T-helper 2 cell (primary cell): ENCODE measurements around the gene LAMC3.
"Not testable (repeated sequence)": the region's sequence is repeated elsewhere in the genome, so short reads cannot be mapped to it uniquely, and the experiment has no call there.

Experiments used
- DNase-seq, 5 experiments: peaks; one replicate each; pipeline versions ENCODE4 v3.0.0 to v3.0.0-alpha.2; 2012 to 2022

Gene LAMC3

DNA sequence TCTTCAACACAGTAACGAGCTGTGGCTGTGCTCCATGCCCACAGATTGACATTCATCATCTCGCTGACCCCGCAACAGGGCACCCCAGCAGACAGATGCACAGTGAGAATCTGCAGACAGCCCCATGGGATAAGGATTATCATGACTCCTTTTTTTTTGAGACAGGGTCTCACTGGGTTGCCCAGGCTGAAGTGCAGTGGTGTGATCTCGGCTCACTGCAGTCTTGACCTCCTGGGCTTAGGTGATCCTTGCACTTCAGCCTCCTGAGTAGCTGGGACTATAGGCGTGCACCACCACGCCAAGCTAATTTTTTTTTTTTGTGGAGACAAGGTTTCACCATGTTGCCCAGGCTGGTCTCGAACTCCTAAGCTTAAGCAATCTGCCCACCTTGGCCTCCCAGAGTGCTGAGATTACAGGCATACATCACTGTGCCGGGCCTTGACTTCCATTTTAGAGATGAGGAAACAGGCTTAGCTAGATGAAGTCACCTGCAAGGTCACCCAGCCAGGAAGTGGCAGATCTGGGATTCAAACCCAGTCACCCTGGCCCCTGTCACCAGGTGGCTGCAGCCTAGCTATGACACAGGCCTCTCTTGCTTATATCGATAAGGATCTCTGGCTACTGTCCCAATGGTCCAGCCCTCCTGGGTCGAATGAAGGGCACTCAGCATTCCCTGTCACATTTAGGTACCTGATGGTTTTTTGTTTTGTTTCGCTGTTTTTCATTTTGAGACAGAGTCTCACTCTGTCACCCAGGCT, 92.4 kb downstream of the LAMC3 start:
- no peak for DNase-seq

DNA sequence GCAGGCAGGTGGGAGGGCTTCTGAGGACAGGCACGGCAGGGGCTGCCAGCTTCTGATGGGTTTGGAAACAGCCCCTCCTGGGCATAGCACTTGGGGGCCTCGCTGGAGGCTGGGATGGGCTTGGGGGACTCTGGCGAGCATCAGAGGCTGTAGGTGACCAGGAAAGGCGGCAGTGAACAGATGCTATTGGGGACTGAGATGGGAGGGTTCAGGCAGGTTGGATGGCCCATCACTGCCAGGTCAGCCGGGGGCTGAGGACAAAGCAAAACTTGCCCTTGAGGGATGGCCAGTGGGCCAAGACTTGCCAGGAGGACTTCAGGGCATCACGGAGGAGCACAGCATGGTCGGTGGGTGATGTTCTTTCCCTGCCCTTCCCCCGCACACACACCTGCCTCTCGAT, 94.0 kb downstream of the LAMC3 start:
- no peak for DNase-seq

DNA sequence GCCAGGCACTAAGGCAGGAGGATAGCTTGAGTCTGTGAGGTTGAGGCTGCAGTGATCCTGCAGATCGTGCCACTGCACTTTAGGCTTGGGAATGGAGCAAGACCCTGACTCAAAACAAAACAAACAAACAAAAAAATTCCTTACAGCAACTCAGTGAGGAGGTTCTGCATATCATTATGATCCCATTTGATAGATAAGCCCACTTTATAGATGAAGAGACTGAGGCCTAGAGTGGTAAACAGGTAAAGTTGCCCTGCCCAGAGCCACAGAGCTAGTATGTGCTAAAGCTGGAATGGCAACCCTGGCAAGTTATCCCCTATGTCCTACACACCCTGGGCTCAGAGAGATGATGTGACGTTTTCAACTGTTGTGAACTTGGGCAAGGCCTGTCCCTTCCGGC, 94.6 kb downstream of the LAMC3 start:
- DNase-seq: no peak

DNA sequence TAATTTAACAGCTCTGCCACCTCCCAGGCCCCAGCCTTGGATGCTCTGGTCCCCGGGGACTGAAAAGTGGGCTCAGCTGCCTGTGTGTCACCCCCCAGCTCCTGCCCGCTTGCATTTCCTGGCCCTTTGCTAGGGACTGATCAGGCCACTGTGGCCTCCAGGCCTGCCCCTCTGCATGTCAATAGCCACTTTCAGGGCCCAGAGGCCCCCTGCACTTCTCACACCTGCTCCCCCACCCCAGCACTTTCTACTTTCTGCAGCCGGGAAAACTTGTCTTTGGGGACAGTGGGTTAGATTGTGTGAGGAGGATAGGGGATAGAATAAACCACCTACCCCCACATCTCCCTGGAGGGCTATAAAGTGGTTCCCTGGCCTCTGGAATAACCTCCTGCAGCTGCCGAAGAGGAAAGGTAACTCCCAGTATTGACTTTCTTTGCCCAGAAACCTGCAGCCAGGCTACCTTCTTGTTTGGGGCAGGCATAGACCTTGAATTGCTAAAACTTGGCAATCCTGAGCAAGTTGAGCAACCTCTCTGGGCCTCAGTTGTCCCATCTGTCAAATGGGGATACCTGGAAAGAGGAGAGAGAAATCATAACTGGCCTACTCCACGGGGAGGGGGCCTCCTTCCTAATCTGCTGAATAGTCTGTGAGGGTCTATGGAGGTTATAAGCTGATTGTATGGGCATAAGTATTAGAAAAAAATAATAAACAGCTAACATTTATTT, 95.2 kb downstream of the LAMC3 start:
- no peak for DNase-seq

DNA sequence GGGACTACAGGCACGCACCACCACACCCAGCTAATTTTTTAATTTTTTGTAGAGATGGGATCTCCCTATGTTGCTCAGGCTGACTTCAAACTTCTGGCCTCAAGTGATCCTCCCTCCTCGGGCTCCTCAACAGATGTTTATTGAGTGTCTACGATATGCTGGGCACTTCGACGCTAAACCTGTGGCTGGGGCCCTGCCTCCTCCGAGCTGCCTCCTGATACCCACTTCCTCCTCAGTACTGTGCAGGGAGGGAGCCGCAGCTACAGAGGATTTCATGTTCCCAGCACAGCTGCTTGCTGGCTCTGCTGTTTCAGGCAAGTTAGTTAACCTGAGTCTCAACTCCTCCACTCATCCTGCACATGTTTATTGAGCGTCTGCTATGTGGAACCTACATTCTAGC, 97.0 kb downstream of the LAMC3 start:
- DNase-seq: no peak

DNA sequence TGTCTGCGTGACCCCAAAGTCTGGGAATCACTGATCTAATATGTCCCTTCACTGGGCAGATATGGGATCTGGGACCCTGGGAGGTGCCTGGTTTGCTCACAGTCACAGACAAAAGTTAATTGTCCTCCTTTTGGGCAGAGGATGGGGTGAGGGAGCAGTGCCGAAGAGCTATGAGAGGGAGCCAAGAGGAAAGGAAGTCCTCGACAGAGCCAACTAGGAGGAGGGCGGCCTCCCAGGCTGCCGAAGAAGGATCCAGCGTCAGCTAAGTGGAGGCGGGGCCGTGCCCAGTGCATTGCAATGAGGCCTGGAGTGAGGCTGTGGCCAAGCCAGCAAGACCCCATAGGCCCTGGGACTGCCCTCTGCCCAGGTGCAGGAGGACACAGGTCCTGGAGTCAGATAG, 98.8 kb downstream of the LAMC3 start:
- no peak for DNase-seq

DNA sequence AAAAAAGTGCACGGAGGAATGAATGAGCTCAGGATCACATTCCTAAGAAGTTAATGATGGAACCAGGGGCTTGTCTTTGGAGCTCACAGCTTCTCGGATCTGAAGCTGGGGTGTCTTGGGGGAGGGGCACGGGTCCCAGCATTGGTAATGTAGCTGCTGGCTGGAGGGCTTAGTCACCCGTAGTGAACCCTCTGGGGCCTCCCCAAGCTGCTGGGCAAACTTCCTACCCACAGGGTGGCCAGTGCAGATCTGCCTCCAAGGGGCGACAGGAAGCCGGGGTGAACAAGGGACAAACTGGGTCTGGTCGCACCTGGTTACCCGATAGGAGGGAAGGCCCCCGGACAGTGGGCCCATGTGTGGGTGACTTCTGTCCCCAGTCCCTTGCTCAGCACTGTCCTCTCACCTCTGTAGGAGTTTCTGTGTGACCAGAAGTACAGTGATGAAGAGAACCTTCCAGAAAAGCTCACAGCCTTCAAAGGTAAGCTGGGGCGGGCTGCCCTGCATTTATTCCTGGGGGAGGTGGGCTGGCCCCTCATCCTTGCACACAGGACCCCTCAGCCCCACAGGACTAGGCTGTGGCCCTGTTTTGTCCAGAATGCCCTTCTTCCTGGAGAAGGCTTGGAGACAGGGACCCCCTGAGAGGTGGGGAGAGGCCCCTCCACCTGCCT, 102.3 kb downstream of the LAMC3 start:
- no peak for DNase-seq

DNA sequence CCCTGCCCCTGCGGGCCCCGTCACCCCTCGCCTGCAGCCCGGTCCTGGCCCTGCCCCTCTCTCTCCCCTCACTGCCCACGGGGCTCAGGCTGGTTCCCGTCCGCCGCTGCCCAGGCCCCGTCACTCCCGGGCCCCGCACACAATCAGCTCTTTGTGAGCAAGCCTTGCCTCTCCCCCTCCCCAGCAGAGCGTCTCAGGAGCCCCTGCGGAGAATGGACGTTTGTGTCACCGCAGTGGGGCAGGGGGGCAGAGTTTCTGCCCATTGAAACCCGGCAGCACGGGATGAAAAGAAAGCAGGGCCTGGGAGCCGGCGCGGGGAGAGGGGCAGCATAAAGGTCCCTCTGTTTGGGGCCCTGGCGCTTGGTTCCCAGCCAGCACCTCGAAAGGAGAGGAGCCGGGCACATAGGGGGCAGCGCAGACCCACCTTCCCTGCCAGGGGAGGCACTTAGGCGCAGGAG, 102.9 kb downstream of the LAMC3 start:
- no peak for DNase-seq

DNA sequence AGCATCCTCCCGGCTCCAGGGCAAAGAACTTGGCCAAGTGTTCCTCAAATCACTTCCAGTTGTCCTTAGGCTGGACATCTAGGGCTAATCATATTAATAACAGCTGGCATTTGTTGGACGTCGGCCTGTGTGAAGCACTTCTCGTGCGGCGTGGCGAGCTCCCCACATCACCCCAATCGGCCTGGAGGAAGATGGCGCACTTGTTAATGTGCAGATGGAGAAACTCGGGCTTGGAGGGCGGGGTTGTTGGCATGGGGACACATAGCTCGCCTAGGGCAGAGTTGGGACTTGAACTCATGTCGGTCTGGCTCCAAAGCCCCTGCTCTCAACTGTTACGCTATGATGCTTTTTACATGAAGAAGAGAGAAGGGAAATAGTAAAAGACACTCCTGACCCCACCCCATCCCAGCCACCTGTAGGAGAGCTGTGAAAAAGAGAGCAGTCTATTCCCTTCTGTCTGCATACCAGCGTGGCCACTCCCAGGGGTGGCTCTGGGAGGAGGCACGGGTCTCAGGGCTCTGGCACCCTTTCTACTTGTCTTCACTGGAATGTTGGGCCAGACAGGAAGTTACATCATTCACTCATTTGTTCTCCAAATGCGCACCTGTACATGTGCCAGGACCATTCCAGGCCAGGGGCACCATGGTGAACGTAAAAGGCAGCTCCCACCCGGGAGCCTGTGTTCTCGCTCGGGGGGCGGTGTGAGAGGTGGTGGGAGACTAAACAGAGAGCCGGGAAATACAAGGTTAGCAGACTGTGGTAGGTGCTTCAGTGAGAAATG, 103.6 kb downstream of the LAMC3 start:
- DNase-seq: no peak

DNA sequence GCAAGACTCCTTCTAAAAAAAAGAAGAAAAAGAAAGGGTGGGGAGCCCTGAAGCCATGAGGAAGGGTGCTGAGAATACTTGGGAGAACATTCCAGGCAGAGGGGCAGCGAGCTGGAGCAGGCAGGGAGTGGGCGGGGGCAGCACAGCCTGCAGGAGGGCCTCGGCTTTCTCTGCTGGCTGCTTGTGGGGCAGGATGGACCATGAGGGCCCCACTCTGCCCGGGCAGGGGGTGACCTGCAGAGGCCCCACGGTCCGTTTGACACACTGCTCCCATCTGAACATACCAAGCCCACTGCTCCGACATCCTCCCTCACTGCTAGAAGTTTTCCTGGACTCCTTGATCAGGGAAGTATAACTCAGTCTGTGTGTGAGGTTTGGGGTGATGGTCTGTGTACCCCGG, 104.7 kb downstream of the LAMC3 start:
- no peak for DNase-seq

DNA sequence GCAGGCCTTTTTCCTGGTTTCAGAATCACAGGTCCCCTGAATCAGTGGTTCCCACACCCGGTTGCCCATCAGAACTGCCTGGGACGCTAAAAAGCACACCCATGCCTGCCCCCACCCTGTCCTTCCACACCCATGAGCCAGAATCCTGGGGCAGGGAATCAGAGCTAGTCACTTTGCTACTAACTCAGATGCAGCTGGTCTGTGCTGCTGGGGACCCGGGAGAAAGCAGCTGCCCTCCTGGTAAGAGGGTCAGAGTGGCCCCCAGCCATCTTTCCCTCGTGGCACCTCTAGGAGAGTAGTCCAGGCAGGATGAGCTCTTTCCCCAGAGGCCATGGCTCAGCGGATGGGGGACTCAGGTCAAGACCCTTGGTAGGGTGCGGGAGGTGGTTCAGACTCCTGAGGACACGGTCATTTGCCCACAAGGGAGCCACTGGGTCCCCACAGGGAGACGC, 105.1 kb downstream of the LAMC3 start:
- no peak for DNase-seq

DNA sequence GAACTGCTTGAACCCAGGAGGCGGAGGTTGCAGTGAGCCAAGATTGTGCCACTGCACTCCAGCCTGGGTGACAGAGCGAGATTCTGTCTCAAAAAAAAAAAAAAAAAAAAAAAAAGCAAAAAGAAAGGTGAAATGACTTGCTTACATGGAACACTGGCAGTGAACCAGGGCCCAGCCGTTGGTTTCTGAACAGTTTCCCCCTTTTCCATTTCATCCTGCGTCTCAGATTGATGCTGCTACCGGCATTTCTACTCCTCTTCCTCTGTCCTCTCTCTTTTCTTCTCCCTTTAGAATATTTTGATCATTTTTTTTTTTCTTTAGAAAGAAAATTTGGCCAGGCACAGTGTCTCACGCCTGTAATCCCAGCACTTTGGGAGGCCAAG, 106.4 kb downstream of the LAMC3 start:
- DNase-seq: not testable (repeated sequence)

DNA sequence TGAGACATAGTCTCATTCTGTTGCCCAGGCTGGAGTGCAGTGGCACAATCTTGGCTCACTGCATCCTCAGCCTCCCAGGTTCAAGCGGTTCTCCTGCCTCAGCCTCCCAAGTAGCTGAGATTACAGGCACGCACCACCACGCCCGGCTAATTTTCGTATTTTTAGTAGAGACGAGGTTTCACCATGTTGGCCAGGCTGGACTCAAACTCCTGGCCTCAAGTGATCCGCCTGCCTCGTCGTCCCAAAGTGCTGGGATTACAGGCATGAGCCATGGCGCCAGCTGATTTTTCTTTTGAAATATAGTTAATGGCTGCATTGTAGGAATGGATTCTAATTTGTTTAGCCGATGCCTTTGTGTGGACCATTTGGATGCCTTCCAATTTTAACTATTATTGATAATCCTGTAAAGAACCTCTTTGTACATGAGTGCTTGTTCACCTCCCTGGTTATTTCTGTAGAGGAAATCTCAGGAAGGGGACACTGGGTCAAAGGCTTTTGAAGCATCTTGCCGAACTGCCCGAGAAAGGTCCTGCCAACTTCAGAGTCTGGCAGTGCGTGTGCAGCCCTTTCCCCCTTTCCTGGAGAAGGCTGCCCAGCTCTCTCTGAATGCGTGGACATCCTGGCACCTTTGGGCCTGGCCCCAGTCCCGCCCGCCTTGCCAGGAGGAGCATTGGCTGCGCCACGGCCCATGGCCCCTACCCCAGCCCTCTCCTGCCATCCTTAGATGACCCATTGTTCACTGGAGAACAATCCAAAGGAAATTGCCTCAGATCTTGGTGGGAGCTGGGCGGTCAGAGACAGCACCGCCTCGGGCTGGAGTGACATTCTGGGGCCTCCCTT, 107.5 kb downstream of the LAMC3 start:
- DNase-seq: no peak

DNA sequence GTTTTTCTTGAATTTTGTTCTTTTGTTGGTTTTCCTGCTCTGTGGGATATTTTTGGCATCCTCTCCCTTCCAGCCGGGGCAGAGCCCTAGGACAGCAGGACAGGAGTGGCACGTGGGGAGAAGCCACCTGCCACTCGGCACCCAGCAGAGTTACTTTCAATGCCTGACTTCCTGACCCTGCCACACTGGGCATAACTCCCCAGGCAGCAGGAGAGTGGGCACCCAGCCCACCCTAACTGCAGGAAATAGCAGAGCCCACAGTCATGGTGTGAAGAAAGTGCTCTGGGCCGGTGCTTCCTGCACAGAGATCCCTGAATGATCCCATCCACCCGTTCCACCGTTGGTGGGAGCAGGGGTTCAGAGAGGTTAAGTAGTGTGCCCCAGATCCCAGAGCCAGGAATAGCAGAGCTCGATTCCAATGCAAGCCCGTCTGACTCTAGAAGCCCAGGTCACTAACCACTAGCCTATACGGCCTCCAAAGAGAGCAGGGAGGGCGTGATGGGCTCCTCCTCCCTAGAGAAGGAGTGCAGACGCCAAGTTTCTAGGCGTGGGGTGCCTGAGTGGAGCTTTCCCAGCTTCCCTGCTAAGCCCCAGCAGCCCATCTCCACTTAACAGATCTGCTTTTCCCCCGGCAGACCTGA, 108.3 kb downstream of the LAMC3 start:
- no peak for DNase-seq

DNA sequence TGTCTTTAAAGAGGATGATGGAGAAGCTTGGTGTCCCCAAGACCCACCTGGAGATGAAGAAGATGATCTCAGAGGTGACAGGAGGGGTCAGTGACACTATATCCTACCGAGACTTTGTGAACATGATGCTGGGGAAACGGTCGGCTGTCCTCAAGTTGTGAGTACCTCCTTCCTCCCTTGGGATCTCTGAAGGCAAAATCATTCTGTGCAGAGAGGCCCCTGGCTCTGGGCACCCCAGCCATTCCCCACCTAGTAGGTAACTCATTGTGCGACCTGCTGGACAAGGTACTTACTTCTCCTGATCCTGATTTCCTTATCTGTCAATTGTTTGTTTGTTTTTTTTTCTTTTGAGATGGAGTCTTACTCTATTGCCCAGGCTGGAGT, 108.8 kb downstream of the LAMC3 start:
- no peak for DNase-seq

DNA sequence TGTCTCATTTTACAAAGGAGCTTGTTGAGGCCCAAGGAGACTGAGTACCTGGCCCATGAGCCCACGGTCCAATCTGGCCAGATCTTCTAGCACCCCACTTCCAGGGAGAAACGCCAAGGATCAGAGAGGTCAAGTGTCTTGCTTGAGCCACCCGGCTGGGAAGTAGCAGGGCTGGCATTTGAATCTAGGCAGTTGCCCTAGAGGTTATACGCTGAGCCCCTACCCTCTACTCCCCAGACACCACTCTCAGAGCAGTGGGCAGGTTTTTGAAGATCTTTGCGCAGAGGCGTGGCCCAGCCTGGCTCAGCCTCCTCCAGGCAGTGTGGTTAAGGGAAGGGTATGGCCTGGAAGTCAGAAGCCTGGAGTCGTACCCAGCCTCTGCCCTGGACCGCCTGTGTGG, 110.6 kb downstream of the LAMC3 start:
- no peak for DNase-seq

DNA sequence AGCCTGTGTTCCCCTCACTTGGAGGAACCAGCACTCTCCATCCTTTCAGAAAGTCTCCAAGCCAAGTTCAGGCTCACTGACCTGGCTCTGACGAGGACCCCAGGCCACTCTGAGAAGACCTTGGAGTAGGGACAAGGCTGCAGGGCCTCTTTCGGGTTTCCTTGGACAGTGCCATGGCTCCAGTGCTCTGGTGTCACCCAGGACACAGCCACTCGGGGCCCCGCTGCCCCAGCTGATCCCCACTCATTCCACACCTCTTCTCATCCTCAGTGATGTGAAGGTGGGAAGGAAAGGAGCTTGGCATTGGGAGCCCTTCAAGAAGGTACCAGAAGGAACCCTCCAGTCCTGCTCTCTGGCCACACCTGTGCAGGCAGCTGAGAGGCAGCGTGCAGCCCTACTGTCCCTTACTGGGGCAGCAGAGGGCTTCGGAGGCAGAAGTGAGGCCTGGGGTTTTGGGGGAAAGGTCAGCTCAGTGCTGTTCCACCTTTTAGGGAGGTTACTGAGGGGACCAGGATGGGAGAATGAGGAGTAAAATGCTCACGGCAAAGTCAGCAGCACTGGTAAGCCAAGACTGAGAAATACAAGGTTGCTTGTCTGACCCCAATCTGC, 111.8 kb downstream of the LAMC3 start:
- no peak for DNase-seq

DNA sequence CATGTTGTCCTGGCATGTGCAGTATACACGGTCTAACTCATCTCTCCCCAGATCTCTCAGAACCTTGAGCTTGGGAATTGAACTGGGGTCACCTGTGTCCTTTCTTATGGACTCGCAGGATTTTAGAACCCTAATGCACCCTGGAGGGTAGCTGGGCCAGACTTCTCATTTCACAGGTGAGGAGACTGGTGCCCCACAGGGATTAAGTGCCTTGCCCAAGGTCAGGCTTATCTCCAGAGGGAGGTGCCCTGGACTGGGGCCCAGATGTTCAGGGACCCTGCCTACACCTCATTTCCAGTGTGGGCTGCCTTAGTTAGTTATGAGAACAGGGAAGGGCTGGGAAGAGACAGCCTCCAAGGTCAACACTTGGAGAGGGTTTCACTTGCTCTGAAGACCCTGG, 112.4 kb downstream of the LAMC3 start:
- no peak for DNase-seq

DNA sequence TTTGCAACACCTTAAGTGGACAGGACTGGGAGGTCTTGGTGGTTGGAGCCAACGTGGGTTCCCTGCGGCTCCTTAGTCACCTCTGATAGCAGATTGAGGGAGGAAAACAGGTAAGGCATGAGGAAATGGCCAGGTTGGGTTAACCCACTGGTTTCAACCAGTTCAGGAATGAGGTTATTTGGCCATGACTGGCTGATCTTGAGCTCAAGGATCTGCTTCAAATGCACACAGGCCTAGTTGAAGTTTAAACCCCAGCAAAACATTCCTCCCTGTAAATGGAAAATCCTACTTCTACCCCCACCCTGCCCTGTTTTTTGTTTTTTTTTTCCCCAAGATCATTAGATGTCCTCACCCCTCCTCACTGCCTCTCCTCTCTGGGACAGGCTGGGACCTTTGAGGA, 113.2 kb downstream of the LAMC3 start:
- DNase-seq: no peak

DNA sequence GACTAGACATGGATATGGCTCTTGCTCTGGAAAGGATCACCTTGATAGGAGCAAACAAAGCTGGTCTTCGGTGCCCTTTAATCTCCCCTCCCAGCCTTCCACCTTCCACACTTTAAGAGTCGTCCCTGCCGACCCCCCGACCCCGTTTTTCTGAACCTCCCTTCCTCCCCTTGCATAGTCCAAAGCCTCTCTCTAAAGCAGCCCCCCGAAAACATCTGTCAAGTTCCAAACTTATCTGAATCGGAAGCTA, 116.0 kb downstream of the LAMC3 start:
- no peak for DNase-seq

DNA sequence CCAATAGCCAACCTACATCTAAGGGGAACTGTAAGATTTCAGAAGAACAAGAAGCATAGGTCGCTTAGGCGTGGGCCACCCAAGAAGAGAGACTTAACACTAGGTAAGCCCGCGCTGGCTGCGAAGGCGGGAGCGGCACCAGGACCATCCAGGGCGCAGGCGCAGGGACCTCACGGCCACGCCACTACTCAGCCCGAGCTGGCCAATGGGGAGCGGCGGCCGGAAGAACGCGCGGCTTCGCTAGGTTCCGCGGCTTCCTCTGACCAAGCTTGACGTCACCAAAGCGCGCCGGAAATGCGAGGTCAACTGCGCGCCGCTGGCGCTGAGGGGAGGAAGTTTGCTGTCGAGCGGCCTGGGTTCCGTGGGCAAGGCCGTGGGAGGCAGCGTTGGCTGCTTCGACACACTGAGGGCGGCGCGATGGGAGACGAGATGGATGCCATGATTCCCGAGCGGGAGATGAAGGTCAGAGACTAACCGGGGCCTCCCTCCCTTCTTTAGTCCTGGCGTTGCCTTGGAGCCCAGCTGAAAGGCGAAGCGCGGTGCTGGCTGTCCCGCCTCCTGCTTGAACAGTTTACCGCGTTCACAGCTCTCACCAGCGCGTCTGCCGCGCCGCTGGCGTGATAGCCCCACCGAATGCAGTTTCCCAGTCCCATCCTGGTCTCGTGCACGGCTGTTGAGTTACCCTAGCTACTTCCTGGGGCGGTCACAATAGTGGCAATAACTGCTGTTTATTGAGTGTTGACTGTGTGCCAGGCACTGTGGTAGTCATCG, 116.5 kb downstream of the LAMC3 start, which contains the start of gene NUP214:
TSS of gene NUP214 (plus strand) at position 299 of the 771 bp plus-strand sequence. CDS start at position 418, 119 bp downstream.
- peak; percentile 97 to 100 (median 99) for DNase-seq
